NCI-H524 treated with DMSO at 0.1 percent for 48 hours (cell line): ENCODE data around the gene CGB2.
"Not testable (repeated sequence)": the region's sequence is repeated elsewhere in the genome, so short reads cannot be mapped to it uniquely, and the experiment has no call there.

ENCODE experiments used
- DNase-seq: peaks from one replicate; lab custom pipeline; 2025; lab: John Stamatoyannopoulos, UW

The CGB2 gene

DNA sequence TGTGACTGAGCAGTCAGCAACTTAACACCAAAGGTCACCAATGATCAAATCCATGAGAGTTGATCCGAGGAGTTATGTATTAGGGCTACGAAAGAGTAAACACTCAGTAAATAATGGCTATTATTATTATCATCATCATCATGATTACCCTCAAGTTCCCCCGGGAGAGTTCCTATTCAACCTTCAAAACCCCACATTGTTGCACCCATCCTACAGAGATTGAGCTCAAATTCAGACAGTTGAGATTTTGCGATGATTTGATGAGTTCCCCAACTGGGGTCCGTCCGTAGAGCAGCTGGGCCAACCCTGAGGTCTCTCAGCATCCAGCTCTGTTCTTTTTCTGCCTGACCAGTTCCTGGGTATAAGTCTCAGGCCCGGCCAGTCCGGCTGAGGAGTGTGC, 6.4 kb downstream of the CGB2 start:
- not testable (repeated sequence) for DNase-seq

DNA sequence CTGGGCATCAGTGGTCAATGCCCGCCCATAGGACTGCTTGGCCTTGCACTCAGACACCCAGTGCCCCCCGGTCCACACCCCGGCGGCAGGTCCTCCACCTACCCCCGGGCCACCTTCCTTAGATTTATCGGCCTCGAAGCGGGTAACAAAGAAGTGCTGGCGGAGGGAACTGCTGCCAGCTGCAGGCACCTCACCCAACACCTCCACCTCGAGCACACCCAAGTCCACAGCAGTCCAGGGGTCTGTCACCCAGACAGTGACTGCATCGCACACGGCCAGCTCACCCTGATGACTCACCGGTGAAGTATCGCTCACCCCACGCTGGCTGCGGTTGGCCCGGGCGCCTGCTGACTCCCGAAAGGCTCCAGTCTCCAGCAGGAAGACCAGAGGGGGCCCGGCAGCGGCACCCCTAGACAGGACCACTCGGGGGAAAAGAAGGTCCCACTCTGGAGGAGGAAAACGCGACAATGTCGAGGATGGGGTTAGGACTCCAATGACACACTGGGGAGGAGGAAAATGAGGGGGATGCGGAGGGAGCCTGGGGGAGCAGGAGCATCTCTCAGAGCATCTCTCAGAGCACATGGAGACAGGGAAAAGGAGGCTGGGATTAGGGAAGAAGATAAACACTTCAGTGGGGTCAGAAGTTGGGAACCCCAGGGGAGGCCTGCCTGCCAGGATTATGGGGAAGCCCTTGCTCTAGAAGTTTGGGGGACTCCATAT, 7.0 kb downstream of the CGB2 start:
- not testable (repeated sequence) for DNase-seq

DNA sequence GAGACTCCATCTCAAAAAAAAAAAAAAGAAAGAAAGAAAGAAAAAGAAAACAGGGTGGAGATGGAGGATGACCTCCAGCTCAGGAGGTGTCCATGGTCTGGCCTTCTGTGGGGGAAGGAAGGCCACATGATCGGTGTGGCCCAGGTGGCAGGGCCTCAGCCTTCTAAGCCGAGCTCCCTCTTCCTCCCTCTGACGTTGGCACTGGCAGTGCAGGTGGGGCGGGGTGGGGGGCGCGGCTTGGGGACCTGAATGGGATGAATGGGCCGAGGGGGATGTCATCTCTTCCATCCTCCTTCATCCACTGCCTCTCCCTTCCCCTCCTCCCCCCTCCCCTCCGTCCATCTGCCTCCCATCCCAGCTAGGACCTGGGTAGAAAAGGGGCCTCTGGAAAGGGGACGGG, 8.0 kb downstream of the CGB2 start:
- not testable (repeated sequence) for DNase-seq

DNA sequence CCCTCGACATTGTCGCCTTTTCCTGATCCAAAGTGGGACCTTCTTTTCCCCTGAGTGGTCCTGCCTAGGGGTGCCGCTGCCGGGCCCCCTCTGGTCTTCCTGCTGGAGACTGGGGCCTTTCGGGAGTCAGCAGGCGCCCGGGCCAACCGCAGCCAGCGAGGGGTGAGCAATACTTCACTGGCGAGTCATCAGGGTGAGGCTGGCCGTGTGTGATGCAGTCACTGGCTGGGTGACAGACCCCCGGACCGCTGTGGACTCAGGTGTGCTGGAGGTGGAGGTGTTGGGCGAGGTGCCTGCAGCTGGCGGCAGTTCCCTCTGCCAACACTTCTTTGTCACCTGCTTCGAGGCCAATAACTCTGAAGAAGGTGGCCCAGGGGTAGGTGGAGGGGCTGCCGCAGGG, 10.5 kb downstream of the CGB2 start:
- no peak for DNase-seq

DNA sequence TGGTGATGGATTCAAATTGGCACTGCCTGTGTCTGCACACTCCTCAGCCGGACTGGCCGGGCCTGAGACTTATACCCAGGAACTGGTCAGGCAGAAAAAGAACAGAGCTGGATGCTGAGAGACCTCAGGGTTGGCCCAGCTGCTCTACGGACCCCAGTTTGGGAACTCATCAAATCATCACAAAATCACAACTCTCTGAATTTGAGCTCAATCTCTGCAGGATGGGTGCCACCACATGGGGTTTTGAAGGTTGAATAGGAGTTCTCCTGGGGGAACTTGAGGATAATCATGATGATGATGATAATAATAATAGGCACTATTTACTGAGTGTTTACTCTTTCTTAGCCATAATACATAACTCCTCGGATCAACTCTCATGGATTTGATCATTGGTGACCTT, 11.0 kb downstream of the CGB2 start:
- not testable (repeated sequence) for DNase-seq

DNA sequence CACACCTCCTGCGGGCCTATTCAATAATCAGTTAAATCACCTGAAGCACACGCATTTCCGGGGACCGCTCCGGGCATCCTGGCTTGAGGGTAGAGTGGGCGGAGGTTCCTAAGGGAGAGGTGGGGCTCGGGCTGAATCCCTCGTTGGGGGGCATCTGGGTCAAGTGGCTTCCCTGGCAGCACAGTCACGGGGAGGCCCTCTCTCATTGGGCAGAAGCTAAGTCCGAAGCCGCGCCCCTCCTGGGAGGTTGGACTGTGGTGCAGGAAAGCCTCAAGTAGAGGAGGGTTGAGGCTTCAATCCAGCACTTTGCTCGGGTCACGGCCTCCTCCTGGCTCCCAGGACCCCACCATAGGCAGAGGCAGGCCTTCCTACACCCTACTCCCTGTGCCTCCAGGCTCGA, 11.9 kb downstream of the CGB2 start, which contains the start of gene CGB5:
Gene CGB5, plus strand, starts transcription at position 301 of the 400 bp plus-strand sequence. CDS start 362 bp downstream, outside the sequence.
- not testable (repeated sequence) for DNase-seq

DNA sequence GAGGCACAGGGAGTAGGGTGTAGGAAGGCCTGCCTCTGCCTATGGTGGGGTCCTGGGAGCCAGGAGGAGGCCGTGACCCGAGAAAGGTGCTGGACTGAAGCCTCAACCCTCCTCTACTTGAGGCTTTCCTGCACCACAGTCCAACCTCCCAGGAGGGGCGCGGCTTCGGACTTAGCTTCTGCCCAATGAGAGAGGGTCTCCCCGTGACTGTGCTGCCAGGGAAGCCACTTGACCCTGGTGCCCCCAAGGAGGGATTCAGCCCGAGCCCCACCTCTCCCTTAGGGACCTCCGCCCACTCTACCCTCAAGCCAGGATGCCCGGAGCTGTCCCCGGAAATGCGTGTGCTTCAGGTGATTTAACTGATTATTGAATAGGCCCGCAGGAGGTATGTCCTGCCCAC, 17.3 kb downstream of the CGB2 start, which contains the start of gene CGB8:
Gene CGB8, minus strand, starts transcription at position 101 of the 400 bp plus-strand sequence. CDS start 372 bp downstream, outside the sequence.
- DNase-seq, result not testable (repeated sequence)

DNA sequence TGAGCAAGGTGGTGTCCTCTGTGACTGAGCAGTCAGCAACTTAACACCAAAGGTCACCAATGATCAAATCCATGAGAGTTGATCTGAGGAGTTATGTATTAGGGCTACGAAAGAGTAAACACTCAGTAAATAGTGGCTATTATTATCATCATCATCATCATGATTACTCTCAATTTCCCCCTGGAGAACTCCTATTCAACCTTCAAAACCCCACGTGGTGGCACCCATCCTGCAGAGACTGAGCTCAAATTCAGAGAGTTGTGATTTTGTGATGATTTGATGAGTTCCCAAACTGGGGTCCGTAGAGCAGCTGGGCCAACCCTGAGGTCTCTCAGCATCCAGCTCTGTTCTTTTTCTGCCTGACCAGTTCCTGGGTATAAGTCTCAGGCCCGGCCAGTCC, 18.1 kb downstream of the CGB2 start:
- DNase-seq, result not testable (repeated sequence)

DNA sequence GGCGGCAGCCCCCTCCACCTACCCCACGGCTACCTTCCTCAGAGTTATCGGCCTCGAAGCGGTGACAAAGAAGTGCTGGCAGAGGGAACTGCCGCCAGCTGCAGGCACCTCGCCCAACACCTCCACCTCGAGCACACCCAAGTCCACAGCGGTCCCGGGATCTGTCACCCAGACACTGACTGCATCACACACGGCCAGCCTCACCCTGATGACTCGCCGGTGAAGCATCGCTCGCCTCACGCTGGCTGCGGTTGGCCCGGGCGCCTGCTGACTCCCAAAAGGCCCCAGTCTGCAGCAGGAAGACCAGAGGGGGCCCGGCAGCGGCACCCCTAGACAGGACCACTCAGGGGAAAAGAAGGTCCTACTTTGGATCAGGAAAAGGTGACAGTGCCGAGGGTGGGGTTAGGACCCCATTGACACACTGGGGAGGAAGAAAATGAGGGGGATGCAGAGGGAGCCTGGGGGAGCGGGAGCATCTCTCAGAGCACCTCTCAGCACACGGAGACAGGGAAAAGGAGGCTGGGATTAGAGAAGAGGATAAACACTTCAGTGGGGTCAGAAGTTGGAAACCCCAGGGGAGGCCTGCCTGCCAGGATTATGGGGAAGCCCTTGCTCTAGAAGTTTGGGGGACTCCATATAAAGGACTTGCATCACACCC, 18.8 kb downstream of the CGB2 start:
- not testable (repeated sequence) for DNase-seq

DNA sequence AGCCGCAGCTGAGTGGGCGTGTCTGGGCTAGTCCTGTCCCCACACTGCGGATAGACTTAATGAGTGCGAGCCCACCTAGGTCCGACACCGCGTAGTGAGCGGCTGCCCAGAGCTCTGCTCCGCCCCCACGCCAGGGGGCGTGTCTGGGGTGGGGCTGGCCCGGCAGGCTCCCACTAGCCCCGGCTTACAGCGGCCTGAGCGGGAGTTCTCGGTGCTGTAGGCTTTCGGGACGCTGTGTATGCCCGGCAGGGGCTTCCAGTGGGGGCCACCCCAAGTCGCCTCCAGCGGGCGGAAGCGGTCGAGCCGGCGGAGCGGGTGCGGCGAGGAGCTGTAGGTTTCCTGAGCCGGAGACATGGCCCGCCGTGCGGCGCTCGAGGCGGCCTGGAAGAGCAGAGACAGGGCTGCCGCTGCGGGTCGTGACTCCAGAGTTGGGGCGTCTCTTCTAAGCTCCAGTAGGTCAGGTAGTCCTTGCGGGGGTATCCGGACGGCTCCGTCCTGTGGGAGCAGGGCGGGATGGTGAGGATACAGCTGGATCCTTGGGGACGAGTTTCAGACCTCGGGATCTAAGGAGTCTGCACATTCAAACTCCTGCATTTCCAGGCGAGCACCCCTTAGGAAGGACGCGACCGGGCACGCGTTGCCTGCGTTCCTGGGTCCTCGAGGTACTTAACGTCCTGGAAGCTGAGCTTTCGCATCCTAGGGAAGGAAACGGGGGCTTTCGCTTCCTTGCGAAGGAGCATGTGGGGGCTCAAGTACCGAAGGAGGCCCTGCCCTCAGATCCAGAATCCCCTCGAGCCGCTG, 24.6 kb downstream of the CGB2 start:
- DNase-seq, result no peak

DNA sequence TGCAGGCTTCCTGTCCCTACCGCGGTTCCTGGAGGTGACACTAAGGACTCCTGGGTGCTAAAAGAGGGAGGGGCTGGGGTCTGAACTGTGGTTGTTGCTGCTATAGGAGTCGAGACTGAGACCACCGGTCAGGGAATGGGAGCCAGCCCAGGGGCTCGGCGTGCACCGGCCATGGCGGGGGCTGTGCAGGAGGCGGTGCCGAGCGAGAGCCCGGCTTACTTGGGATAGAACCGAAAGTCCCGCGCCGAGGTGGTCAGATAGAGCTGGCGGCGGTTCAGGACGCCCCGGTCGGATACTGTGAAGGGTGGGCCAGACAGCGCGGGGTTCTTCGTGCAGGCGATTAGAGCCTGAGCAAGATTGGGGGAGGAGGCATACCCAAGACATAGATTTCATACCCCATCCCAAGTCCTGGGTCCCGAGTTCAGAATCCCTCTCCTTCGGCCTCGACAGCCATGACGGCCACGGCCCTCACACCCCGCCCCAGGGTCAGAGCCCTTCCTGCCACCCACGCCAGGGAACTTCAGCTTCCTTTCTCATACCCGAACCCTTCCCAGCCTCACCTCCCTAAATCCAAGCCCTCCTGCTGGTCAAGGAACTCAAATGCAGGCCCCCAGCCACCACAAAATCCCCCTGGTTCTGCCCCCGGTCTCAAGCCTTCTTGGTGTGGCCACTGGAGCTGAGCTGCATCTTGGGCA, 25.4 kb downstream of the CGB2 start:
- not testable (repeated sequence) for DNase-seq

DNA sequence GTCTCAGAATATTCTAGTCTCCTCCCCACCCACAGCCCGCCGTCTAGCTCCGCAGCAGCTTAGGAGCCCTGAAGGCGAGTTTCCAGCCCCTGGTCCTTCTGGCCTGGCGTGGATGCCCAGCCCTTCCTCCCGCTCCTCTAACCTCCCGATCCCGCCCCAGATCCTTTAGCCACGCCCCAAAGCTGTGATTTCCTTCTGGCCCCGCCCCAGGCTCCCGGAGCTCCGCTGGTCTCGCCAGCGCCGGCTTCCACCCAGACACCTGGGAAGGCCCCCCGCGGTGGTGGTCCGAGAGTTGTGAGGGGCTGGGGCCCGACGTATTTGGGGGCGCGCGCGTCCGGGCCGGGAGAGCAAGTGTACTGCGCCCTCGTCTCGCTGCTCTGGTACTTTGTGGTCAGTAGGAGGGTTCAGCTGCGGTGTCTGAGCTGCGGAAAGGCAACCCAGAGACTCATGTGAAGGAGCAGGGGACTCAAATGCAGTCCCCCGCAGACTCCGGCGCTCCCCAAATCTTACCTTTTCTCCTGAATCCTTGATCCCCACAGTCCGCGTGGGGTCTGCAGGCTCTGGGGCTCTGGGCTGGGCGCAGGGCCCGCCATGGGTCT, 26.0 kb downstream of the CGB2 start, which contains the start of gene CGB7:
Gene CGB7, minus strand, starts transcription at position 114 of the 599 bp plus-strand sequence. CDS start 2,374 bp downstream, outside the sequence.
- DNase-seq, result no peak

DNA sequence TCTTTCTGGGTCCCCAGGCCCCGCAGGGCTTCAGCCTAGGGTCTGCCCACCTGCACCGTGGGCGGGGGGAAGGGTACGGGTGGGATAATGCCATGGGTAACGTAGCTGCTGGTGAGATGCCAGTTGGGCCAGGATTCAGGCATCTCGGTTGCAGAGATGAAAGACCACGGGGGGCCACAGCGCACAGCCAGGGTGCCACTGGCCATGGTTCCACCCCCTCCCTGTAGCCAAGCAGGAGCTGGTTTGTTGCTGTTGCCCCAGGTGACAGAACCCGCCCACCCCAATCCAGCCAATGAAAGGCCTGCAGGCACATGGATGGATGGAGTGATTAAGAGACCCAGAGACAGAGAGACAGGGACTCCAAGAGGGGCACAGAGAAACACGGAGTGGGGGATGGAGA, 26.9 kb downstream of the CGB2 start:
- DNase-seq, result no peak

DNA sequence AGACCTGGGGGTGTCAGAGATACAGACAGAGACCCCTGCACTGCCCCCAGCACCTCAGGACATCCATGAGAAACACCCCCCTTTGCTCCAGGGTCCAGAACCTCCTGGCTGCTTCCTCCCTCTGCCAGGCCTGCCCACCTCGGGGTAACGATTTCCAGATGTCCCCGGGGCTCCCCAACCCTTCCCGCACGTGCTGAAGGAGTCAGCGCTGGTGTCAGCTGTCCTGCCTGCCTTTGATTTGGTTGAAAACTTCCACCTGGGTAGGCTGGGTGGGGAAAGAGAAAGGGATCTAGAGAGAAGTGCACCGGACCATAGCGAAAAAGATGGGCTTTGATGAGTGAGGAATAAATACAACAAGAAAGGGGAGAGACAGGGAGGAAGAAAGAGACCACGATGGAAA, 27.4 kb downstream of the CGB2 start:
- no peak for DNase-seq

DNA sequence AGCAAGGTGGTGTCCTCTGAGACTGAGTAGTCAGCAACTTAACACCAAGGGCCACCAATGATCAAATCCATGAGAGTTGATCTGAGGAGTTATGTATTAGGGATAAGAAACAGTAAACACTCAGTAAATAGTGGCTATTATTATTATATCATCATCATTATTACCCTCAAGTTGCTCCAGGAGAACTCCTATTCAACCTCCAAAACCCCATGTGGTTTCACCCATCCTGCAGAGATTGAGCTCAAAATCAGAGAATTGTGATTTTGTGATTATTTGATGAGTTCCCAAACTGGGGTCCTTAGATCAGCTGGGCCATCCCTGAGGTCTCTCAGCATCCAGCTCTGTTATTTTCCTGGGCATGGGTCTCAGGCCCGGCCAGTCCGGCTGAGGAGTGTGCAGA, 29.3 kb downstream of the CGB2 start:
- DNase-seq, result no peak

DNA sequence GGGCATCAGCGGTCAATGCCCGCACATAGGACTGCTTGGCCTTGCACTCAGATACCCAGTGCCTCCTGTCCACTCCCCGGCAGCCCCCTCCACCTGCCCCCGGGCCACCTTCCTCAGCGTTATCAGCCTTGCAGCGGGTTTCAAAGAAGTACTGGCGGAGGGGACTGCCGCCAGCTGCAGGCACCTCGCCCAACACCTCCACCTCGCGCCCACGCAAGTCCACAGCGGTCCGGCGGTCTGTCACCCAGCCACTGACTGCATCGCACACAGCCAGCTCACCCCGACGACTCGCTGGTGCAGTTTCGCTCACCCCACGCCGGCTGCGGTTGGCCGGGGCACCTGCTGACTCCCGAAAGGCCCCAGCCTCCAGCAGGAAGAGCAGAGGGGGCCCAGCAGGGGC, 29.8 kb downstream of the CGB2 start:
- DNase-seq, result no peak

DNA sequence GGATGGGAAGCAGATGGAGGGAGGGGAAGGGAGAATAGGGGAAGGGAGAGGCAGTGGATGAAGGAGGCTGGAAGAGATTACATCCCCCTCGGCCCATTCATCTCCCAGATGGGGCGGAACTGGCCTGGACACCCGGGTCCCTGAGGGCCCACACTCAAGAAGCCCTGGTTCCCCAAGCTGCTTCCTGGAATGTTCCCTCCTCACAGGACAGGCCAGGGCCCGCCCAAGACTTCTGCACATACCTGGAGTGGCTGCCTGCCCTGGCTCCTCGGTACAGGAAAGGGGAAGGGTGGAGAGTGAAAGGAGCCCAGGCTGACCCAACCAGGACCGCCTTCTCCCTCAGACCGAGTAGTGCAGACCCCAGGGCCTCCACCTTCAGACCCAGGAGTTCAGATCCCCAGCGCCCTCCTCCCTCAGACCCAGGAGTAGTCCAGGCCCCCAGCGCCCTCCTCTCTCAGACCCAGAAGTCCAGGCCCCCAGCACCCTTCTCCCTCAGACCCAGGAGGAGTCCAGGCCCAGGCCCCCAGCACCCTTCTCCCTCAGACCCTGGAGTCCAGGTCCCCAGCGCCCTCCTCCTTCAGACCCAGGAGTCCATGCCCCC, 32.4 kb downstream of the CGB2 start:
- no peak for DNase-seq

DNA sequence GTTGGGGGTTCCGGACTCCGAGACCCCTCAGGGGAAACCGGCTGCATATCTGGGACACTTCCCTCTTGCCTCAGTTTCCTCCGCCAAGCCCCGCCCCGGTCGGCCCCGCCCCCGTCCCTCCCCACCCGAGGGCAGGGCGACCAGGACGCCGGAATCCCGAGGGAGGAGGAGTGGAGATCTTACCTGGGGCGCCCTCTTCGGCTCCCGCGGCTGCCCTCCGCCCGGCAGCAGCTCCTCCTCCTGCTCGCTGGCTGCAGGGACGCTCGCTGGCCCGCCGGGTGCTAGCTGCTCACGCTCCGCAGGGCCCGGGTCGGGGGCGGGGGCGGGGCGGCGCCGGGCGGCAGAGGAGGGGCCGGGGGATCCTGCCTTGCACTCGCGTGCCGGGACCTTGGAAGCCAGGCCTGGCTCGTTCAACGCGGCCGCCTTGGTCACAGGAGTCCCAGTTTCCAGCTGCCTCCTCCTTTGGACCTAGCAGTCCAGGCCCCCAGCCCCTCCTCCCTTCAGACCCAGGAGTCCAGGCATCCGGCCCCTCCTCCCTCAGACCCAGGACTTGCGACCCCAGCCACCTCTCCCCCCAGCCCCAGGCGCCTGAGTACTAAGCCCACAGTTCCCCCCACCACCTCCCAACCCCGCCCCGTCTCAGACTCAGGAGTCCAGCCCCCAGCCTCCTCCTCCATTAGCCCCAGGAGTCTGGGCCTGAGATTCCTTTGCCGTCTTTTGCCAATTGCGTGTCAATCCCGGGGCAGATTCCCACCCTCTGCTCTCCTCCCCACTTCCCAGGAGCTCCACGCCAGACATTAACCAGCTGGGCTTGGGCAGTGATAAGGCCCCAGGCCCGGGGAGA, 33.3 kb downstream of the CGB2 start, which contains the start of gene NTF4:
Gene NTF4, minus strand, starts transcription at position 51 of the 844 bp plus-strand sequence. CDS start 2,821 bp downstream, outside the sequence.
- DNase-seq, result no peak

DNA sequence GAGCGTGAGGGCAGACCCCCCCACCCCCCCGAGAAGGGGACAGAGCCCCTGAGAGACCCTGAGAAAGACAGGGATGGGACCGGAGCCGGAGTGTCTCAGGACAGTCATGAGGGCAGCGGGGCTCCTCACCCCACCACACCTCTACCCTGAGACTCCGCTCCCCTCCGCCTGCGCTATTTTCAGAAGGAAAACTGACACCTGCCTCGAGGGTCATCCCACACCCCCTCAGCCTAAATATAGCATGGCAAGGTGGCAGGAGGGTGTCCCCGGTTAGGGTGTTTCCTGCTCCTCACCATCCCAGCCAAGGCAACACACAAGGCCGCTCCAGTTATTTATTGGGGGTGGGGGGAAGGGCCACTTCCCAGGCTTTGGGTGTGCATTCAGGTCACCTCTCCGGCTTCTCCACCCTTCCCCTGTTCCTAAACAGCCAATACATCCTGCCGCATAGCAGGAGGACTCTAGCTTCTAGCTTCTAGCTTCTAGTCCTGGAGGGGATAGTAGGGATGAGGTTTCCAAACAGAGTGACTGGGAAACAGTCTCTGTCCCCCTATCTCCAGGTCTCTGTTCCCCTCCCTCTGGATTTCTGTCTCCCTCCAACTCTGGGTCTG, 34.3 kb downstream of the CGB2 start:
- DNase-seq, result no peak
